Neuronal stem cell (in vitro differentiated cells): ENCODE measurements around the gene WRAP73.
A peak's percentile ranks its signal among the peaks of the same experiment; 100 is the strongest.

Experiments
- DNase-seq: peaks from one replicate; pipeline ENCODE4 v3.0.0-alpha.2; 2013; ENCODE audit warnings: low spot score
- H2AFZ ChIP-seq: one replicate; pipeline ENCODE4 v1.6.1; 2013; ENCODE audit warnings: mild to moderate bottlenecking, low read length, inconsistent platforms
- H2AK5ac ChIP-seq: 2 replicates; pipeline ENCODE4 v1.6.1; 2013; ENCODE audit warnings: low read depth, mild to moderate bottlenecking, inconsistent platforms, low read length, moderate library complexity, mixed read lengths
- H2BK120ac ChIP-seq: 2 replicates; pipeline ENCODE4 v1.6.1; 2013; ENCODE audit warnings: low read depth, mild to moderate bottlenecking, inconsistent platforms, low read length, moderate library complexity, mixed read lengths
- H2BK12ac ChIP-seq: one replicate; pipeline ENCODE4 v1.6.1; 2013; ENCODE audit warnings: low read length, inconsistent platforms
- H2BK15ac ChIP-seq: 2 replicates; pipeline ENCODE4 v1.6.1; 2013; ENCODE audit warnings: mild to moderate bottlenecking, low read length, inconsistent platforms, mixed read lengths
- H2BK5ac ChIP-seq: one replicate; pipeline ENCODE4 v1.6.1; 2013; ENCODE audit warnings: inconsistent platforms, mild to moderate bottlenecking, low read length, moderate library complexity
- H3K14ac ChIP-seq: one replicate; pipeline ENCODE4 v1.6.1; 2013; ENCODE audit warnings: low read length, inconsistent platforms
- H3K18ac ChIP-seq: 2 replicates; pipeline ENCODE4 v1.6.1; 2013; ENCODE audit warnings: low read length, inconsistent platforms
- H3K23ac ChIP-seq: 2 replicates; pipeline ENCODE4 v1.6.1; 2013; ENCODE audit warnings: low read depth, mild to moderate bottlenecking, mixed read lengths, low read length, inconsistent platforms; ENCODE audit not compliant: poor library complexity
- H3K27ac ChIP-seq: replicated peaks from 3 replicates; pipeline ENCODE4 v1.5.1; 2013; ENCODE audit warnings: low read length, inconsistent platforms
- H3K27me3 ChIP-seq, 3 experiments: 2 replicates each; pipeline ENCODE4 v1.6.1; 2013; ENCODE audit warnings: low read length in 3 of 3, mild to moderate bottlenecking in 2 of 3, inconsistent platforms in 1 of 3, low read depth in 1 of 3, mixed read lengths in 1 of 3, moderate library complexity in 1 of 3; ENCODE audit not compliant: control insufficient read depth in 3 of 3, insufficient read depth in 3 of 3
- H3K36me3 ChIP-seq, 2 donors: replicated peaks in 1 of 2; 2 replicates each; pipeline ENCODE4 v1.6.1; 2013; ENCODE audit warnings: low read length in 2 of 2; ENCODE audit not compliant: control insufficient read depth in 2 of 2, insufficient read depth in 2 of 2
- H3K4ac ChIP-seq: 2 replicates; pipeline ENCODE4 v1.6.1; 2013; ENCODE audit warnings: inconsistent platforms, mild to moderate bottlenecking, low read length, moderate library complexity
- H3K4me1 ChIP-seq, 2 donors: 1 replicate in 1 of 2; 2 replicates in 1 of 2; pipeline ENCODE4 v1.6.1; 2013; ENCODE audit warnings: low read length in 2 of 2, low read depth in 1 of 2; ENCODE audit not compliant: control insufficient read depth in 2 of 2, insufficient read depth in 1 of 2
- H3K4me2 ChIP-seq: one replicate; pipeline ENCODE4 v1.6.1; 2013; ENCODE audit warnings: mild to moderate bottlenecking, low read length, inconsistent platforms; ENCODE audit not compliant: insufficient read depth, poor library complexity, severe bottlenecking
- H3K4me3 ChIP-seq, 2 donors: 2 replicates each; pipeline ENCODE4 v1.5.1; 2013; ENCODE audit warnings: low read length in 2 of 2, mild to moderate bottlenecking in 2 of 2, inconsistent platforms in 1 of 2, moderate library complexity in 1 of 2
- H3K79me1 ChIP-seq: one replicate; pipeline ENCODE4 v1.6.1; 2013; ENCODE audit warnings: low read depth, mild to moderate bottlenecking, inconsistent platforms, low read length, moderate library complexity
- H3K9ac ChIP-seq: one replicate; pipeline ENCODE4 v1.6.1; 2013; ENCODE audit warnings: mild to moderate bottlenecking, low read depth, low read length, inconsistent platforms; ENCODE audit not compliant: poor library complexity
- H3K9me3 ChIP-seq, 2 donors: replicated peaks in 1 of 2; 2 replicates each; pipeline versions ENCODE3 to v1.6.1; 2013; ENCODE audit warnings: low read length in 2 of 2, mild to moderate bottlenecking in 2 of 2, inconsistent platforms in 1 of 2, low read depth in 1 of 2, mixed read lengths in 1 of 2, moderate library complexity in 1 of 2; ENCODE audit not compliant: control insufficient read depth in 2 of 2, insufficient read depth in 1 of 2
- H4K8ac ChIP-seq: one replicate; pipeline ENCODE4 v1.6.1; 2013; ENCODE audit warnings: low read depth, mild to moderate bottlenecking, inconsistent platforms, low read length, moderate library complexity
- H4K91ac ChIP-seq: one replicate; pipeline ENCODE4 v1.6.1; 2013; ENCODE audit warnings: low read length, low read depth, mild to moderate bottlenecking, inconsistent platforms; ENCODE audit not compliant: poor library complexity
- WGBS, 2 donors: extraction: QIAGEN DNeasy Blood & Tissue Kit; methylation state at CpG; one replicate each; pipeline ENCODE4 v1.1.7; 2013; ENCODE audit warnings: missing lambda C conversion rate in 2 of 2, mixed read lengths in 1 of 2; ENCODE audit not compliant: insufficient read length in 2 of 2, insufficient replicate concordance in 1 of 2; ENCODE audit errors: extremely low coverage in 2 of 2; 5-methylcytosine and 5-hydroxymethylcytosine counted together

The WRAP73 gene

DNA sequence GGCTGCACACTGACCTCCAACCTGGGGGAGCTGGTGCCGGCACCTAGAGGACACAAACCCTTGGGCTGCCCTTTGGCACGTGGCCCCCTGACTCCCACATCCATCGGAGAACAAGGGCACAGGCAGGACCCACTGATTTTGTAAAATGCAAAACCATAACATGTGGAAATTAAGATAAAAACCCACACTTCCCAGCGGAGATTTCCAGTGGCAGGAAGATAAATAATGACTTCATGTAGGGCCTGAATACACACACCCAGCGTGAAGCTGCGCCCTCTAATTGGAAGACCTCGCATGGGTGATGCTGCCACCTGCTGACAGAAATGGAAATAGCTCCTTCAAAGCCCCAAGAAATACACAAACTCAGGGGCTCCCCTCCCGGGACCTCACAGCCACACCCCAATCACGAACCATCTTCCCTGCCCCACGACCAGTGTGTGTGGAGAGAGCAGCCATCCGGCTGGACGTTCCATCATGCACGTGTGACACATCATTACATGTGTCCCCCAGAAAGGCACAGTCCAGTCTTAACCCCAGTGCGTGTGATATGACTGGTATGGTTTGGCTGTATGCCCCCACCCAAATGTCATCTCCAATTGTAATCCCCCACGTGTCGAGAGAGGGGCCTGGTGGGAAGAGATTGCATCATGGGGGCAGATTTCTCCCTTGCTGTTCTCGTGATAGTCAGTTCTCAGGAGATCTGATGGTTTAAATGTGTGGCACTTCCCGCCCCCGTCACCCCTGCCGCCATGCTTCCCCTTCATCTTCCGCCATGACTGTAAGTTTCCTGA, 30.8 kb downstream of the WRAP73 start:
- Histone ChIP-seq H2BK120ac (no peak overlapping the region), H2BK5ac (peak overlapping the region; percentile 84), H4K8ac (no peak overlapping the region), H3K27ac (no peak overlapping the region), H4K91ac (no peak overlapping the region), H2AK5ac (peak overlapping the region; percentile 95), H3K9me3 (peaks cover 0 to 2% of the 10 kb centered on the region in 2 donors), H3K4me1 (peaks cover 15 to 24% of the 10 kb centered on the region in 2 donors), H3K79me1 (no peaks in the 10 kb centered on the region), H3K4me2 (no peak overlapping the region), H2BK15ac (peak overlapping the region; percentile 37), H2AFZ (no peak overlapping the region), H3K14ac (no peak overlapping the region), H2BK12ac (peak overlapping the region; percentile 2), H3K9ac (peak overlapping the region; percentile 75), H3K4ac (no peak overlapping the region), H3K18ac (peak overlapping the region; percentile 9), H3K23ac (peak overlapping the region; percentile 45), H3K27me3 (peaks cover 0 to 35% (median 2%) of the 10 kb centered on the region in 3 experiments), H3K36me3 (peaks cover 0 to 1% of the 10 kb centered on the region in 2 donors), H3K4me3 (no peak overlapping the region)
- WGBS, 2 donors = no CpG with 5 or more reads among the region's 21 CpGs
- peak; percentile 87 for DNase-seq

DNA sequence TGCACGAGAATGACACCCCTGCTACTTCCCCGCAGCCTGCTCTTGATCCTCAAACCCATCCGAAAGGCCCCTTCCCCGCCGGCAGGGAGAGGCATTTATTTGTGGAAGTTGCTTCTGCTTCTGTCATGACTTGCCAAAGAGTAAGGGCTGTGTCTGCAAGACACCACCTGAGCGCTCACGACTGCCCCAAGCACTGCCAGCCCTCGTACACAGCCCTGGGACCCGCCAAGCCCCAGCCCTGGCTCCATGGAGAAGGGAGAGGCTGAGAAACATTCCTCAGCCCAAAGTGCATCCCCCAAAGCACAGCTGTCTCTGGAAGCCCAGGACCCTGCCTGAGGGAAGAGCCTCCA, 31.4 kb downstream of the WRAP73 start:
- peak overlapping the region; percentile 37 for H2BK15ac ChIP-seq
- peaks cover 0 to 1% of the 10 kb centered on the region in 2 donors for H3K36me3 ChIP-seq
- no peak overlapping the region for H4K8ac ChIP-seq
- H3K4me3 ChIP-seq = no peak overlapping the region
- peaks cover 0 to 2% of the 10 kb centered on the region in 2 donors for H3K9me3 ChIP-seq
- H2BK5ac ChIP-seq = peak overlapping the region; percentile 84
- peak overlapping the region; percentile 18 for H3K23ac ChIP-seq
- H2BK12ac ChIP-seq = peak overlapping the region; percentile 2
- no peak overlapping the region for H4K91ac ChIP-seq
- no peak overlapping the region for H3K14ac ChIP-seq
- WGBS, 2 donors = no CpG with 5 or more reads among the region's 9 CpGs
- H2BK120ac ChIP-seq = no peak overlapping the region
- no peaks in the 10 kb centered on the region for H3K79me1 ChIP-seq
- H3K27me3 ChIP-seq = peaks cover 0 to 37% (median 0%) of the 10 kb centered on the region in 3 experiments
- H3K4ac ChIP-seq = no peak overlapping the region
- H3K4me1 ChIP-seq = peaks cover 14 to 25% of the 10 kb centered on the region in 2 donors
- H3K18ac ChIP-seq = peak overlapping the region; percentile 25
- H3K4me2 ChIP-seq = no peak overlapping the region
- no peak overlapping the region for H2AFZ ChIP-seq
- DNase-seq = no peak
- H2AK5ac ChIP-seq = peak overlapping the region; percentile 95
- no peak overlapping the region for H3K27ac ChIP-seq
- peak overlapping the region; percentile 55 for H3K9ac ChIP-seq

DNA sequence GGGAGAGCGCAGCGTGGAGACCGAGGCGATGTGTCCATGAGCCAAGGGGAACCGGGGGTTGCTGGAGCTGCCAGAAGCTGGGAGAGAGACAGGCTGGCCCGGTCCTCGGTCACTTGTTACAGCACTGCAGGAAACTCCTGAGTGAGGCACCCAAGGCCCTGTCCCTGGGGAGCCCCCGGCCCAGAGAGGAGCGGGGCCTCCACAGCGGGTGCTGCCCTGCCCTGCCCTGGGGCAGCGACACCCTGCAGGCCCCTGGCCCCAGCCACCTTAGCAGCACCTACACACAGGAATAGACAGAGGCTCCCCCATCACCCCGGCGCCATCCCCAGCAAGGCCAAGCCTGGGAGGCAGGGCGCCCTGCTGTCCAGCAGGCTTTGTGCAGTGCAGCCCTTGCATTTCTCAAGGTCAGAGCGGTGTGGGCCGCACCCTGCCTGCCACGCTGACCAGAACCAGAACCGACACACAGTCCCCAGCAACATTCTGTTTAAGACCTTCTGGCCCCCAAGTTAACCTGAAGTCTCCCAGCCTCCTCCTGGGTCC, 32.0 kb downstream of the WRAP73 start:
- H3K14ac ChIP-seq = peak overlapping the region; percentile 72
- H3K9me3 ChIP-seq = peaks cover 0 to 2% of the 10 kb centered on the region in 2 donors
- H3K27me3 ChIP-seq = peaks cover 0 to 43% (median 0%) of the 10 kb centered on the region in 3 experiments
- H3K4ac ChIP-seq = peak overlapping the region; percentile 43
- peak overlapping the region; percentile 37 for H2BK15ac ChIP-seq
- peak overlapping the region; percentile 84 for H2BK5ac ChIP-seq
- H3K27ac ChIP-seq = no peak overlapping the region
- H3K4me1 ChIP-seq = peaks cover 19 to 32% of the 10 kb centered on the region in 2 donors
- H2BK120ac ChIP-seq = no peak overlapping the region
- no peak for DNase-seq
- H4K8ac ChIP-seq = no peak overlapping the region
- peak overlapping the region; percentile 61 for H3K18ac ChIP-seq
- H3K23ac ChIP-seq = peak overlapping the region; percentile 12
- peak overlapping the region; percentile 42 for H2BK12ac ChIP-seq
- H2AK5ac ChIP-seq = peak overlapping the region; percentile 95
- peak overlapping the region; percentile 16 for H4K91ac ChIP-seq
- H3K4me3 ChIP-seq = no peak overlapping the region
- no CpG with 5 or more reads among the region's 18 CpGs for WGBS, 2 donors
- H3K4me2 ChIP-seq = no peak overlapping the region
- no peak overlapping the region for H2AFZ ChIP-seq
- H3K9ac ChIP-seq = no peak overlapping the region
- peaks cover 0 to 1% of the 10 kb centered on the region in 2 donors for H3K36me3 ChIP-seq
- no peaks in the 10 kb centered on the region for H3K79me1 ChIP-seq

DNA sequence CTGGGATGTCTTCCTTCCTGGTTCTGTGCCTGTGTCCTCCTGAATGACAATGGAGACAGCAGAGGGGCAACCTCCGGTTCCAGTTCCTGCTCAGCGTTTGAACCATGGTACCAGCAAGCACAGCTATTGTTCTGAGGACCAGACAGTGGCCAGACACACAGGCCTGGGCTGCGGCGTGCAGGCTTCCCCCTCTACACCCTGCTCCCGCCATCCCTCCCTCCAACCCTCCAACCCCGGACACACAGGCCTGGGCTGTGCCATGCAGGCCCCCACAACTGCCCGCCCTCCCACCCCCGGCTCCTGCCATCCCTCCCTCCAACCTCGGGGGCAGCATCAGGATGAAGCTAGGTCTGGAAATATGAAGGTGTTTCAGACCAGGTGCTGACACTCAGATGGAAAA, 33.0 kb downstream of the WRAP73 start:
- H2AK5ac ChIP-seq = no peak overlapping the region
- H3K9me3 ChIP-seq = no peaks in the 10 kb centered on the region
- H2BK12ac ChIP-seq = no peak overlapping the region
- H3K79me1 ChIP-seq = no peaks in the 10 kb centered on the region
- H3K36me3 ChIP-seq = no peaks in the 10 kb centered on the region
- WGBS, 2 donors = no CpG with 5 or more reads among the region's 9 CpGs
- peaks cover 0 to 53% (median 10%) of the 10 kb centered on the region in 3 experiments for H3K27me3 ChIP-seq
- H3K4me2 ChIP-seq = no peak overlapping the region
- H3K4me1 ChIP-seq = peaks cover 25 to 39% of the 10 kb centered on the region in 2 donors
- no peak overlapping the region for H2BK15ac ChIP-seq
- no peak overlapping the region for H3K23ac ChIP-seq
- no peak overlapping the region for H3K9ac ChIP-seq
- H3K27ac ChIP-seq = no peak overlapping the region
- H3K14ac ChIP-seq = no peak overlapping the region
- no peak for DNase-seq
- no peak overlapping the region for H2BK120ac ChIP-seq
- no peak overlapping the region for H4K91ac ChIP-seq
- H3K4me3 ChIP-seq = no peak overlapping the region
- H2AFZ ChIP-seq = no peak overlapping the region
- no peak overlapping the region for H3K4ac ChIP-seq
- no peak overlapping the region for H2BK5ac ChIP-seq
- no peak overlapping the region for H3K18ac ChIP-seq
- no peak overlapping the region for H4K8ac ChIP-seq
